ENCODE measurements around the gene SLC43A2.

GRCh38 chr17:1625053-1625452 is 3.6 kb downstream of the SLC43A2 start:
- TF ChIP-seq CTCF (IDR thresholded peaks at IDR 0.05): no peak
- TF ChIP-seq POLR2A (IDR thresholded peaks at IDR 0.05): no peak
- TF ChIP-seq POLR2AphosphoS5 (IDR thresholded peaks at IDR 0.05; ENCODE audit: insufficient read depth in 1 of 2, low read depth in 1 of 2): no peak
